ENCODE data around the gene GAK. TPM values are rescaled to one million over a fixed set of nuclear protein-coding genes. Genes with fewer than 3 reads are reported as not detected.

The GAK gene
- total RNA-seq, 1 donor from 2014 or later, result 19.8 TPM

- no peaks in the 10 kb centered on the region for H3K27me3 ChIP-seq (ENCODE audit: control insufficient read depth in 3 of 3, insufficient read depth in 3 of 3, low read length in 3 of 3)
- peaks cover 0 to 3% (median 0%) of the 10 kb centered on the region in 3 donors for H3K9me3 ChIP-seq (ENCODE audit: control insufficient read depth in 3 of 3, low read length in 3 of 3)
- H3K4me3 ChIP-seq (ENCODE audit: low read length in 3 of 3), result no peak overlapping the region
- no peak overlapping the region for H3K9ac ChIP-seq (ENCODE audit: low read depth in 1 of 3, low read length in 3 of 3)
- H3K36me3 ChIP-seq (ENCODE audit: control insufficient read depth in 3 of 3, insufficient read depth in 3 of 3, low read length in 3 of 3), result peaks cover 51 to 72% (median 67%) of the 10 kb centered on the region in 3 donors
- H3K27ac ChIP-seq (ENCODE audit: low read depth, low read length), result no peak overlapping the region
- no peaks in the 10 kb centered on the region for H3K4me1 ChIP-seq (ENCODE audit: control insufficient read depth in 3 of 3, insufficient read depth in 3 of 3, low read length in 3 of 3)
Observed at GRCh38 chr4:874056-874455, 58.1 kb downstream of the GAK start.

DNA sequence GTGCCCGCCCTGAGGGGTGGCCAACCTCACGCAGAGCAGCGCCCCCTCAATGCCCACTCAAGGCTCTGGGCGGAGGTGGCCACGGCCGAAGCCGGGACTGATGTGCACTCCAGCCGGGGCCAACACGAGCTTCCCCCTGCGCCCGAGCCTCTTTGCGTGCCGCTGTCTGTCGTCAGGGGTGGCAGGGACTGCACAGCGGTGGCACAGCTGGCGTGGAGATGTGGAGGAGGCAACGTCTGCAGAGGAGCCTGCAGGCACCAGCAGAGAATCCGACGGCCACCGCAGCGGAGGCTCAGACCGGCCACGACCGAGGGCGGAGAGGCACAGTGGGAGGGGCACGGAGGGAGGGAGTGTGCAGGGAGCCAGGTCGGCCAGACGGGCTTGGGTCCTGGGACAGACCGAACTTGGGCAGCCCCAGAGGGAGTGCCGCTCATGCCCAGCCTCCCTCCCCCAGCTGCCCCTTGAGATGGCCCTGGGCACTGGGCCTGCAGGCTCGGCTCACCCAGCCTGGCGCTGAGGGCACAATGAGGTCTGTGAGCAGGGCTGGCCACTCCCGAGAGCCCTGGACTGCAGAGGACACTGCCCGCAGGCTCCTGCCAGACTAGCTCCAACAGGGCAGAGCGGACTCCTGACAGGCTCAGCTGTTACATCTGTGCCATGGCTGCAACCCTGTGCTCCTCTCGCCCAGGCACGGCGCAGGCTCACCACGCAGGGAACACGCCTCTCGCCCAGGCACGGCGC is 59.7 kb downstream of the GAK start:
- H3K4me1 ChIP-seq (ENCODE audit: control insufficient read depth in 3 of 3, insufficient read depth in 3 of 3, low read length in 3 of 3), result no peaks in the 10 kb centered on the region
- no peaks in the 10 kb centered on the region for H3K27me3 ChIP-seq (ENCODE audit: control insufficient read depth in 3 of 3, insufficient read depth in 3 of 3, low read length in 3 of 3)
- no peak overlapping the region for H3K27ac ChIP-seq (ENCODE audit: low read depth, low read length)
- H3K9ac ChIP-seq (ENCODE audit: low read depth in 1 of 3, low read length in 3 of 3), result no peak overlapping the region
- H3K9me3 ChIP-seq (ENCODE audit: control insufficient read depth in 3 of 3, low read length in 3 of 3), result peaks cover 0 to 3% (median 0%) of the 10 kb centered on the region in 3 donors
- H3K4me3 ChIP-seq (ENCODE audit: low read length in 3 of 3), result no peak overlapping the region
- peaks cover 56 to 74% (median 66%) of the 10 kb centered on the region in 3 donors for H3K36me3 ChIP-seq (ENCODE audit: control insufficient read depth in 3 of 3, insufficient read depth in 3 of 3, low read length in 3 of 3)

DNA sequence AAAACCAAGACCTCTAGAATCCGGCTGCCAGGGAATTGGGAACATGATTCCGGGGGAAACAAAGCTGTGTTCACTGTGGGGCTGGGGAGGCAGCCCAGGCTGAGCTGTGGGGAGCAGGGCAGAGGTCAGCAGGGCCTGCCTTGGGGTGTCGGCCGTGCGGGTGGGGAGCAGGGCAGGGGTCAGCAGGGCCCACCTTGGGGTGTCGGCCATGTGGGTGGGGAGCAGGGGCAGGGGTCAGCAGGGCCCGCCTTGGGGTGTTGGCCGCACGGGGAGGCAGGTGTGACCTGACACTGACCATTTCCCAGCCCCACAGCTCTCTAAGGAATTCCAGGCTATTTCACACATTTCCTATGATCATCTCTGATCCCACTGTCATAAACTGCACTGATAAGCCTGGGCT is 60.6 kb downstream of the GAK start:
- peaks cover 54 to 76% (median 67%) of the 10 kb centered on the region in 3 donors for H3K36me3 ChIP-seq (ENCODE audit: control insufficient read depth in 3 of 3, insufficient read depth in 3 of 3, low read length in 3 of 3)

DNA sequence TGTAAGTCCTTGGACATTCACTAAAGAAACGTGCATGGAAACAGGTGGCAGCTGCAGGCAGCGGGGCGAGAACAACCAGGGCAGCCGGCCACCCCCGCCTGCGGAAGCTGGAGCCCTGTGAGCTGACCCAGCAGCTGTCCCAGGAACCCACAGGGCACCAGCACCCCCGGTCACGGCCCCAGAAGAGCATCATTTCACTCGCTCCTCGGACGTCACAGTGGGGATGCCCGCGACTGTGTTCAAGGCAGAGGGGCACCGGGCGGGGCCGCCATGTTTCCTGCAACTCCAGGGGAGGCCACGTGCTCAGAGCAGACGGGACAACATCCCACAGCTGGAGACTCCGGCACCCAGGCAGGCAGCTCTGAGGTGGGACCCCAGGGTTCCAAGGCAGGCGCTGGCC is 61.2 kb downstream of the GAK start:
- H3K27me3 ChIP-seq (ENCODE audit: control insufficient read depth in 3 of 3, insufficient read depth in 3 of 3, low read length in 3 of 3), result no peaks in the 10 kb centered on the region
- H3K9me3 ChIP-seq (ENCODE audit: control insufficient read depth in 3 of 3, low read length in 3 of 3), result peaks cover 0 to 3% (median 0%) of the 10 kb centered on the region in 3 donors
- no peaks in the 10 kb centered on the region for H3K4me1 ChIP-seq (ENCODE audit: control insufficient read depth in 3 of 3, insufficient read depth in 3 of 3, low read length in 3 of 3)
- H3K4me3 ChIP-seq (ENCODE audit: low read length in 3 of 3), result no peak overlapping the region
- peaks cover 53 to 75% (median 68%) of the 10 kb centered on the region in 3 donors for H3K36me3 ChIP-seq (ENCODE audit: control insufficient read depth in 3 of 3, insufficient read depth in 3 of 3, low read length in 3 of 3)
- H3K9ac ChIP-seq (ENCODE audit: low read depth in 1 of 3, low read length in 3 of 3), result no peak overlapping the region
- no peak overlapping the region for H3K27ac ChIP-seq (ENCODE audit: low read depth, low read length)

More for the DNA sequence above, 60.6 kb downstream of the GAK start:
- Histone ChIP-seq H3K4me3 (ENCODE audit: low read length in 3 of 3) (no peak overlapping the region), H3K27ac (ENCODE audit: low read depth, low read length) (no peak overlapping the region), H3K27me3 (ENCODE audit: control insufficient read depth in 3 of 3, insufficient read depth in 3 of 3, low read length in 3 of 3) (no peaks in the 10 kb centered on the region), H3K9me3 (ENCODE audit: control insufficient read depth in 3 of 3, low read length in 3 of 3) (peaks cover 0 to 3% (median 0%) of the 10 kb centered on the region in 3 donors), H3K4me1 (ENCODE audit: control insufficient read depth in 3 of 3, insufficient read depth in 3 of 3, low read length in 3 of 3) (no peaks in the 10 kb centered on the region), H3K9ac (ENCODE audit: low read depth in 1 of 3, low read length in 3 of 3) (no peak overlapping the region)

- Histone ChIP-seq H3K4me3 (ENCODE audit: low read length in 3 of 3) (no peak overlapping the region), H3K36me3 (ENCODE audit: control insufficient read depth in 3 of 3, insufficient read depth in 3 of 3, low read length in 3 of 3) (peaks cover 54 to 79% (median 72%) of the 10 kb centered on the region in 3 donors), H3K9ac (ENCODE audit: low read depth in 1 of 3, low read length in 3 of 3) (no peak overlapping the region), H3K4me1 (ENCODE audit: control insufficient read depth in 3 of 3, insufficient read depth in 3 of 3, low read length in 3 of 3) (no peaks in the 10 kb centered on the region), H3K27ac (ENCODE audit: low read depth, low read length) (no peak overlapping the region), H3K9me3 (ENCODE audit: control insufficient read depth in 3 of 3, low read length in 3 of 3) (peaks cover 0 to 3% (median 0%) of the 10 kb centered on the region in 3 donors), H3K27me3 (ENCODE audit: control insufficient read depth in 3 of 3, insufficient read depth in 3 of 3, low read length in 3 of 3) (no peaks in the 10 kb centered on the region)
Observed at GRCh38 chr4:869776-870175, 62.3 kb downstream of the GAK start.

DNA sequence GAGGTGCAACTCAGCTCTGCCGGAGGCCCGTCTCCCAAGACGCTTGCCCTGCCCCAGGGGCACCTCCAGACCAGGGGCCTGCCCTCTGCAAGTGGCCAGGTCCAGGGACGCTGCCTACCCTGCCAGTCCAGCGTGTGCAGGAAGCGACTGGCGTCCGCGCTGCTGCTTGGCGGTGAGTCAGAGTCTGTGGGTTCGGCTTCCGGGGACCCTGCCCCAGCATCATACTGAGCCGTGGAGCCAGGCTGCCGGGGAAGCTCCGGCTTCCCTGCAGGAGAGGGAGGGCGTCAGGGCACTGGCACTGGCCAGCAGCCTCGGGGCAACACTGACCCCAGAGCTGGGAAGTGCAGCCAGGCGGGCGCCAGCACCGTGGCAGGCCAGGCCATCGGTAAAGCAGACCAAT is 63.7 kb downstream of the GAK start:
- Histone ChIP-seq H3K9ac (ENCODE audit: low read depth in 1 of 3, low read length in 3 of 3) (no peak overlapping the region), H3K27ac (ENCODE audit: low read depth, low read length) (no peak overlapping the region), H3K4me3 (ENCODE audit: low read length in 3 of 3) (no peak overlapping the region), H3K4me1 (ENCODE audit: control insufficient read depth in 3 of 3, insufficient read depth in 3 of 3, low read length in 3 of 3) (no peaks in the 10 kb centered on the region), H3K36me3 (ENCODE audit: control insufficient read depth in 3 of 3, insufficient read depth in 3 of 3, low read length in 3 of 3) (peaks cover 56 to 78% (median 67%) of the 10 kb centered on the region in 3 donors), H3K9me3 (ENCODE audit: control insufficient read depth in 3 of 3, low read length in 3 of 3) (peaks cover 0 to 3% (median 0%) of the 10 kb centered on the region in 3 donors), H3K27me3 (ENCODE audit: control insufficient read depth in 3 of 3, insufficient read depth in 3 of 3, low read length in 3 of 3) (no peaks in the 10 kb centered on the region)

- Histone ChIP-seq H3K4me3 (ENCODE audit: low read length in 3 of 3) (no peak overlapping the region), H3K9ac (ENCODE audit: low read depth in 1 of 3, low read length in 3 of 3) (no peak overlapping the region), H3K27ac (ENCODE audit: low read depth, low read length) (no peak overlapping the region), H3K9me3 (ENCODE audit: control insufficient read depth in 3 of 3, low read length in 3 of 3) (peaks cover 0 to 3% (median 0%) of the 10 kb centered on the region in 3 donors), H3K36me3 (ENCODE audit: control insufficient read depth in 3 of 3, insufficient read depth in 3 of 3, low read length in 3 of 3) (peaks cover 61 to 81% (median 69%) of the 10 kb centered on the region in 3 donors), H3K27me3 (ENCODE audit: control insufficient read depth in 3 of 3, insufficient read depth in 3 of 3, low read length in 3 of 3) (no peaks in the 10 kb centered on the region), H3K4me1 (ENCODE audit: control insufficient read depth in 3 of 3, insufficient read depth in 3 of 3, low read length in 3 of 3) (no peaks in the 10 kb centered on the region)
Observed at GRCh38 chr4:867526-868250, 64.4 kb downstream of the GAK start.

DNA sequence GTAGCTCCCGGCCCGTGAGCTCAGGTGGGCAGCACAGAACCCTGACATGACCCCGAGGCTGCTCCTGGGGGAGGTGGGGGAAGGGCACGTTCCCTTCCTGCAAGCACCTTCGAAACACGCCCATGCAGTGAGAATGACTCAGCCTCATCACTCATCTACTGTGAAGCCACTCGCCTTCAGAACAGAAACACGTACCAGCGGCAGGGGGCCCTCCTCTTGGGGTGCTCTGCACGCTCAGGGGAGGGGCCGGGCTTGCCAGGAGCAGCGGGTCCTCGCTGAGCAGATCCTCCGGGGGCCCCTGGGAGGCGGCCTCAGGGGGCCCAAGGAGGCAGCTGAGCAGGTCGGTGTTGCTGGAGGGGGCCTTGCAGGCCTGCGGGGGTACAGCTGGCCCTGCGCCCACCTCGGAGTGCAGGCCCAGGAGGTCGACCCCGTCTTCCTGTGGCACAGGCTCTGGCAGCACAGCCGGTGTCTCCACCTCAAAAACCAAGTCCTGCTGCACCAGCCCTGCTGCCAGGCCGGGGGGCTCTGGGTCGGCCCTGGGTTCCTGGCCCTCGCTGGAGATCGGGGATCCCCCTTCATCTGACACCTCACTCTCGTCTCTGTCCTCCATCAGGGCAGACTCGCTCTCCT is 65.2 kb downstream of the GAK start:
- Histone ChIP-seq H3K27me3 (ENCODE audit: control insufficient read depth in 3 of 3, insufficient read depth in 3 of 3, low read length in 3 of 3) (no peaks in the 10 kb centered on the region), H3K9me3 (ENCODE audit: control insufficient read depth in 3 of 3, low read length in 3 of 3) (peaks cover 0 to 3% (median 0%) of the 10 kb centered on the region in 3 donors), H3K4me3 (ENCODE audit: low read length in 3 of 3) (no peak overlapping the region), H3K27ac (ENCODE audit: low read depth, low read length) (no peak overlapping the region), H3K36me3 (ENCODE audit: control insufficient read depth in 3 of 3, insufficient read depth in 3 of 3, low read length in 3 of 3) (peaks cover 61 to 79% (median 68%) of the 10 kb centered on the region in 3 donors), H3K4me1 (ENCODE audit: control insufficient read depth in 3 of 3, insufficient read depth in 3 of 3, low read length in 3 of 3) (no peaks in the 10 kb centered on the region), H3K9ac (ENCODE audit: low read depth in 1 of 3, low read length in 3 of 3) (no peak overlapping the region)

- Histone ChIP-seq H3K27me3 (ENCODE audit: control insufficient read depth in 3 of 3, insufficient read depth in 3 of 3, low read length in 3 of 3) (no peaks in the 10 kb centered on the region), H3K27ac (ENCODE audit: low read depth, low read length) (no peak overlapping the region), H3K4me1 (ENCODE audit: control insufficient read depth in 3 of 3, insufficient read depth in 3 of 3, low read length in 3 of 3) (no peaks in the 10 kb centered on the region), H3K4me3 (ENCODE audit: low read length in 3 of 3) (no peak overlapping the region), H3K36me3 (ENCODE audit: control insufficient read depth in 3 of 3, insufficient read depth in 3 of 3, low read length in 3 of 3) (peaks cover 66 to 84% (median 71%) of the 10 kb centered on the region in 3 donors), H3K9ac (ENCODE audit: low read depth in 1 of 3, low read length in 3 of 3) (no peak overlapping the region), H3K9me3 (ENCODE audit: control insufficient read depth in 3 of 3, low read length in 3 of 3) (peaks cover 0 to 3% (median 0%) of the 10 kb centered on the region in 3 donors)
Observed at GRCh38 chr4:866068-866760, 65.9 kb downstream of the GAK start.
